Ureter (tissue), 1 donor: ENCODE results near the gene RAB31. TPM values are rescaled to one million over a fixed set of nuclear protein-coding genes. Genes with fewer than 3 reads are reported as not detected.
A peak's percentile ranks its signal among the peaks of the same experiment; 100 is the strongest.

Experiments
- DNase-seq: peaks from one replicate; pipeline ENCODE4 v3.0.0-alpha.2; 2020; ENCODE audit warnings: low spot score
- total RNA-seq: library from RNA; stranded (reverse); gene quantifications from one replicate; pipeline ENCODE4 v1.2.4, GENCODE V29; 2023
- donor health status: DM: yes; HTN: yes; CAD: no.

Gene RAB31
- total RNA-seq, 1 donor from 2014 or later, result 46.0 TPM

- DNase-seq, result no peak
Measured at GRCh38 chr18:9691235-9691634, 16.9 kb upstream of the RAB31 start.

- DNase-seq, result peak; percentile 18
Measured at GRCh38 chr18:9694174-9694573, 13.9 kb upstream of the RAB31 start.

- DNase-seq, result peak; percentile 13
Measured at GRCh38 chr18:9694952-9695495, 13.1 kb upstream of the RAB31 start.

- peak; percentile 29 for DNase-seq
Measured at GRCh38 chr18:9695605-9696004, 12.5 kb upstream of the RAB31 start.

GRCh38 chr18:9696112-9696511 lies 12.0 kb upstream of the RAB31 start:
- DNase-seq, result no peak

- DNase-seq, result peak; percentile 20
Measured at GRCh38 chr18:9696701-9697100, 11.4 kb upstream of the RAB31 start.

GRCh38 chr18:9697121-9697520 lies 11.0 kb upstream of the RAB31 start:
- peak; percentile 35 for DNase-seq

GRCh38 chr18:9698497-9698896 lies 9.6 kb upstream of the RAB31 start:
- DNase-seq, result peak; percentile 19

GRCh38 chr18:9700261-9700796 lies 7.8 kb upstream of the RAB31 start:
- peak; percentile 42 for DNase-seq

GRCh38 chr18:9701609-9702349 lies 6.3 kb upstream of the RAB31 start:
- peak; percentile 37 for DNase-seq

GRCh38 chr18:9704233-9705118 lies 3.6 kb upstream of the RAB31 start:
- peak; percentile 38 for DNase-seq

GRCh38 chr18:9705183-9705829 lies 2.8 kb upstream of the RAB31 start:
- peak; percentile 29 for DNase-seq

- DNase-seq, result no peak
Measured at GRCh38 chr18:9706081-9706935, 1.8 kb upstream of the RAB31 start.

- DNase-seq, result no peak
Measured at GRCh38 chr18:9707381-9708056, 582 bp upstream of the RAB31 start.

GRCh38 chr18:9708434-9709303 lies 568 bp downstream of the RAB31 start:
- DNase-seq, result no peak

- DNase-seq, result no peak
Measured at GRCh38 chr18:9709304-9709877, 1.3 kb downstream of the RAB31 start.

- no peak for DNase-seq
Measured at GRCh38 chr18:9710037-9710436, 1.9 kb downstream of the RAB31 start.

- no peak for DNase-seq
Measured at GRCh38 chr18:9711361-9712129, 3.4 kb downstream of the RAB31 start.
